SU-DHL-6 (cell line): ENCODE results near the gene FAU.

Source experiments
- H2AFZ ChIP-seq: fragments of 200-600 bp; sonication (generic); 2 replicates; pipeline ENCODE4 v1.6.1; 2014; ENCODE audit warnings: low read depth, mild to moderate bottlenecking, moderate library complexity, mixed read lengths, antibody characterized with exemption, low read length; ENCODE audit not compliant: severe bottlenecking
- H3F3A ChIP-seq: fragments of 200-600 bp; shearing (Covaris generic); 2 replicates; pipeline ENCODE4 v1.6.0; 2016; ENCODE audit warnings: antibody characterized with exemption, mild to moderate bottlenecking; ENCODE audit not compliant: insufficient read depth
- H3K27ac ChIP-seq: fragments of 200-600 bp; sonication (generic); 2 replicates; pipeline ENCODE4 v1.5.1; 2016; ENCODE audit warnings: low read depth, mild to moderate bottlenecking, low read length, moderate library complexity, mixed read lengths
- H3K27me3 ChIP-seq: fragments of 200-600 bp; sonication (generic), shearing (Covaris generic); 2 replicates; pipeline ENCODE4 v1.6.0; 2014; ENCODE audit warnings: mild to moderate bottlenecking, low read length
- H3K36me3 ChIP-seq: fragments of 200-600 bp; sonication (generic); 2 replicates; pipeline ENCODE4 v1.6.1; 2014; ENCODE audit warnings: mild to moderate bottlenecking, low read length, mixed read lengths
- H3K4me2 ChIP-seq: fragments of 300-600, 200-600 bp; shearing (Covaris generic), sonication (generic); 2 replicates; pipeline ENCODE4 v1.6.0; 2014; ENCODE audit warnings: low read length, low read depth, mild to moderate bottlenecking; ENCODE audit not compliant: poor library complexity, severe bottlenecking
- H3K4me3 ChIP-seq: fragments of 200-600 bp; sonication (generic); 2 replicates; pipeline ENCODE4 v1.5.1; 2014; ENCODE audit warnings: antibody characterized with exemption, low read length, mild to moderate bottlenecking, mixed read lengths; ENCODE audit not compliant: insufficient read depth, poor library complexity, severe bottlenecking
- H3K79me2 ChIP-seq: fragments of 200-600 bp; sonication (generic); 2 replicates; pipeline ENCODE4 v1.6.1; 2014; ENCODE audit warnings: mild to moderate bottlenecking, low read length, moderate library complexity; ENCODE audit not compliant: insufficient read depth
- H3K9ac ChIP-seq: fragments of 200-600 bp; sonication (generic); 2 replicates; pipeline ENCODE4 v1.7.0; 2014; ENCODE audit warnings: mild to moderate bottlenecking, low read length
- H3K9me2 ChIP-seq: fragments of 200-600 bp; sonication (generic); replicated peaks from 2 replicates; pipeline ENCODE4 v1.6.1; 2014; ENCODE audit warnings: low read length; ENCODE audit not compliant: insufficient read depth
- H3K9me3 ChIP-seq: fragments of 200-600 bp; sonication (generic); 2 replicates; pipeline ENCODE4 v1.6.1; 2014; ENCODE audit warnings: low read length, mixed read lengths; ENCODE audit not compliant: insufficient read depth
- H4K20me1 ChIP-seq: fragments of 200-600 bp; sonication (generic); 2 replicates; pipeline ENCODE4 v1.6.1; 2014; ENCODE audit warnings: low read depth, mild to moderate bottlenecking, antibody characterized with exemption, low read length, moderate library complexity, mixed read lengths
- CTCF ChIP-seq: fragments of 200-600 bp; sonication (generic); IDR thresholded peaks from one replicate; pipeline ENCODE4 v1.5.1; 2017; ENCODE audit warnings: antibody characterized with exemption, mild to moderate bottlenecking, low read length, moderate library complexity; ENCODE audit not compliant: insufficient read depth, poor library complexity, severe bottlenecking
- EZH2phosphoT487 ChIP-seq: fragments of 200-600 bp; sonication (generic), shearing (Covaris generic); conservative IDR thresholded peaks from 2 replicates; pipeline ENCODE4 v1.6.1; 2018; ENCODE audit warnings: mild to moderate bottlenecking, antibody characterized with exemption, low read length, moderate library complexity, mixed read lengths

FAU gene

GRCh38 chr11:65113839-65114238 is 8.1 kb downstream of the FAU start:
- H3K4me2 ChIP-seq = peak overlapping the region; percentile 94
- H2AFZ ChIP-seq = no peak overlapping the region
- peaks cover 5% of the 10 kb centered on the region for H3K79me2 ChIP-seq
- no peaks in the 10 kb centered on the region for H3K27me3 ChIP-seq
- peak overlapping the region; percentile 88 for H3K27ac ChIP-seq
- H3K9me3 ChIP-seq = no peaks in the 10 kb centered on the region
- H3K9me2 ChIP-seq = no peaks in the 10 kb centered on the region
- H3K4me3 ChIP-seq = no peak overlapping the region
- TF ChIP-seq EZH2phosphoT487 = no peak
- no peak for TF ChIP-seq CTCF
- no peaks in the 10 kb centered on the region for H3K36me3 ChIP-seq
- peak overlapping the region; percentile 91 for H3K9ac ChIP-seq
- H3F3A ChIP-seq = peaks cover 27% of the 10 kb centered on the region
- H4K20me1 ChIP-seq = no peaks in the 10 kb centered on the region

GRCh38 chr11:65113361-65113756 is 8.6 kb downstream of the FAU start:
- H3K27me3 ChIP-seq = no peaks in the 10 kb centered on the region
- H3K9me3 ChIP-seq = no peaks in the 10 kb centered on the region
- no peaks in the 10 kb centered on the region for H3K9me2 ChIP-seq
- H3K79me2 ChIP-seq = peaks cover 5% of the 10 kb centered on the region
- H2AFZ ChIP-seq = no peak overlapping the region
- H3K27ac ChIP-seq = peak overlapping the region; percentile 88
- TF ChIP-seq CTCF (no peak), EZH2phosphoT487 (no peak)
- H3K4me2 ChIP-seq = peak overlapping the region; percentile 94
- H4K20me1 ChIP-seq = no peaks in the 10 kb centered on the region
- peak overlapping the region; percentile 91 for H3K9ac ChIP-seq
- H3F3A ChIP-seq = peaks cover 22% of the 10 kb centered on the region
- H3K4me3 ChIP-seq = peak overlapping the region; percentile 90
- H3K36me3 ChIP-seq = no peaks in the 10 kb centered on the region

GRCh38 chr11:65112546-65113360 is 9.2 kb downstream of the FAU start:
- Histone ChIP-seq H3K9me2 (no peaks in the 10 kb centered on the region), H3K27ac (peak overlapping the region; percentile 88), H3K27me3 (no peaks in the 10 kb centered on the region), H3F3A (peaks cover 16% of the 10 kb centered on the region), H3K36me3 (no peaks in the 10 kb centered on the region), H4K20me1 (no peaks in the 10 kb centered on the region), H3K9me3 (no peaks in the 10 kb centered on the region), H3K9ac (peak overlapping the region; percentile 91), H3K79me2 (peaks cover 5% of the 10 kb centered on the region), H3K4me2 (peak overlapping the region; percentile 94), H2AFZ (peak overlapping the region; percentile 8), H3K4me3 (peak overlapping the region; percentile 90)
- TF ChIP-seq EZH2phosphoT487 = no peak
- TF ChIP-seq CTCF = peak; percentile 95
